Glutamatergic neuron (in vitro differentiated cells): Measurements from ENCODE around the gene CRMP1. TPM values are rescaled to one million over a fixed set of nuclear protein-coding genes. Genes with fewer than 3 reads are reported as not detected.

Source experiments
- DNase-seq: peaks from one replicate; pipeline ENCODE4 v3.0.0; 2022
- H3K27ac Mint-ChIP-seq: one replicate; pipeline ENCODE4 v1.8.0; 2020; ENCODE audit warnings: mild to moderate bottlenecking, mixed read lengths, inconsistent platforms; ENCODE audit not compliant: unreplicated experiment
- H3K27me3 Mint-ChIP-seq: one replicate; pipeline ENCODE4 v1.8.0; 2020; ENCODE audit warnings: mild to moderate bottlenecking, moderate library complexity, mixed read lengths, inconsistent platforms; ENCODE audit not compliant: unreplicated experiment
- H3K36me3 Mint-ChIP-seq: one replicate; pipeline ENCODE4 v1.8.0; 2020; ENCODE audit warnings: mild to moderate bottlenecking, mixed read lengths, inconsistent platforms; ENCODE audit not compliant: unreplicated experiment
- H3K4me1 Mint-ChIP-seq: one replicate; pipeline ENCODE4 v1.8.0; 2020; ENCODE audit warnings: mild to moderate bottlenecking, low read depth, mixed read lengths, inconsistent platforms; ENCODE audit not compliant: unreplicated experiment
- H3K4me3 Mint-ChIP-seq: one replicate; pipeline ENCODE4 v1.8.0; 2020; ENCODE audit warnings: mild to moderate bottlenecking, mixed read lengths, inconsistent platforms; ENCODE audit not compliant: unreplicated experiment
- H3K9me3 Mint-ChIP-seq: one replicate; pipeline ENCODE4 v1.8.0; 2020; ENCODE audit warnings: mild to moderate bottlenecking, moderate library complexity, mixed read lengths, inconsistent platforms; ENCODE audit not compliant: unreplicated experiment
- total RNA-seq: library from RNA; stranded (reverse); fragmentation: NEBNext Ultra II Directional; extraction: Animal tissue kit (Norgen Biotek cat#: 25700); gene quantifications from one replicate; pipeline ENCODE4 v1.2.1, GENCODE V29; 2021; ENCODE audit not compliant: unreplicated experiment
- TF ChIP-seq, protein P1 (sequence below): fragments of 200-600 bp; sonication (generic); IDR thresholded peaks from one replicate; pipeline ENCODE4 v1.5.0; 2021; ENCODE audit not compliant: partially characterized antibody, unreplicated experiment

The CRMP1 gene
- total RNA-seq, 1 donor from 2014 or later: 947 TPM

DNA sequence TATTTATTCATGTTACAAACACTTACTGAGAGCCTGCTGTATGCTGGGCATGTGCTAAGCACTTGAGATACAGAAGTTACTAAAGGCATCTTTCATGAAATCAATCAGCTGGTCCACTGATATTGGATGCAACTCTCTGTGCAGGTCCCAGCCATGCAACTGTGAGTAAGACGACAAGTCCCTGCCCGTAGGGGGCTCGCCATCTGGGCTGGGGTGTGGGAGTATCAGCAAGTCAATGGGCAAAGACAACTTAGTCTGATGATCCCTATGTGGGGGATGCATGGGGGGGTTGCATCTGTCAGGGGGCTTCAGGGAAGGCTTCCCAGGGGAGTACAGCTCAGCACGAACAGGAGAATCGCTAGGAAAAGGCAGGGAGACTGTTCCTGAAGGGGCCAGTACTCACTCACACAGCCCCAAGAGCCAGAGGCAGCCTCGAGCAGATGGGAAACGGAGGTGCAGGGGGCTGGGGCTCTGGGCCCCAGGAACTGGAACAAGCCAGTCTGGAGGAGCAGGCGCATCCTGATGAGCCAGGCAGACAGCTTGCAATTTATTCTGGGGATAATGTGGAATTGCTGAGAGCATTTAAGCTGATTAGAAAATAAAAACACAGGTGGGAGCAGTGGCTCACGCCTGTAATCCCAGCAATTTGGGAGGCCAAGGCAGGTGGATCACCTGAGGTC is 40.2 kb downstream of the CRMP1 start:
- H3K27me3 Mint-ChIP-seq: peaks cover 19% of the 10 kb centered on the region
- H3K36me3 Mint-ChIP-seq: peaks cover 5% of the 10 kb centered on the region
- H3K27ac Mint-ChIP-seq: peak overlapping the region; percentile 80
- H3K9me3 Mint-ChIP-seq: peaks cover 10% of the 10 kb centered on the region
- DNase-seq: no peak
- TF ChIP-seq, protein P1, sequence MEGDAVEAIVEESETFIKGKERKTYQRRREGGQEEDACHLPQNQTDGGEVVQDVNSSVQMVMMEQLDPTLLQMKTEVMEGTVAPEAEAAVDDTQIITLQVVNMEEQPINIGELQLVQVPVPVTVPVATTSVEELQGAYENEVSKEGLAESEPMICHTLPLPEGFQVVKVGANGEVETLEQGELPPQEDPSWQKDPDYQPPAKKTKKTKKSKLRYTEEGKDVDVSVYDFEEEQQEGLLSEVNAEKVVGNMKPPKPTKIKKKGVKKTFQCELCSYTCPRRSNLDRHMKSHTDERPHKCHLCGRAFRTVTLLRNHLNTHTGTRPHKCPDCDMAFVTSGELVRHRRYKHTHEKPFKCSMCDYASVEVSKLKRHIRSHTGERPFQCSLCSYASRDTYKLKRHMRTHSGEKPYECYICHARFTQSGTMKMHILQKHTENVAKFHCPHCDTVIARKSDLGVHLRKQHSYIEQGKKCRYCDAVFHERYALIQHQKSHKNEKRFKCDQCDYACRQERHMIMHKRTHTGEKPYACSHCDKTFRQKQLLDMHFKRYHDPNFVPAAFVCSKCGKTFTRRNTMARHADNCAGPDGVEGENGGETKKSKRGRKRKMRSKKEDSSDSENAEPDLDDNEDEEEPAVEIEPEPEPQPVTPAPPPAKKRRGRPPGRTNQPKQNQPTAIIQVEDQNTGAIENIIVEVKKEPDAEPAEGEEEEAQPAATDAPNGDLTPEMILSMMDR: no peak
- peaks cover 16% of the 10 kb centered on the region for H3K4me1 Mint-ChIP-seq
- H3K4me3 Mint-ChIP-seq: peak overlapping the region; percentile 69

DNA sequence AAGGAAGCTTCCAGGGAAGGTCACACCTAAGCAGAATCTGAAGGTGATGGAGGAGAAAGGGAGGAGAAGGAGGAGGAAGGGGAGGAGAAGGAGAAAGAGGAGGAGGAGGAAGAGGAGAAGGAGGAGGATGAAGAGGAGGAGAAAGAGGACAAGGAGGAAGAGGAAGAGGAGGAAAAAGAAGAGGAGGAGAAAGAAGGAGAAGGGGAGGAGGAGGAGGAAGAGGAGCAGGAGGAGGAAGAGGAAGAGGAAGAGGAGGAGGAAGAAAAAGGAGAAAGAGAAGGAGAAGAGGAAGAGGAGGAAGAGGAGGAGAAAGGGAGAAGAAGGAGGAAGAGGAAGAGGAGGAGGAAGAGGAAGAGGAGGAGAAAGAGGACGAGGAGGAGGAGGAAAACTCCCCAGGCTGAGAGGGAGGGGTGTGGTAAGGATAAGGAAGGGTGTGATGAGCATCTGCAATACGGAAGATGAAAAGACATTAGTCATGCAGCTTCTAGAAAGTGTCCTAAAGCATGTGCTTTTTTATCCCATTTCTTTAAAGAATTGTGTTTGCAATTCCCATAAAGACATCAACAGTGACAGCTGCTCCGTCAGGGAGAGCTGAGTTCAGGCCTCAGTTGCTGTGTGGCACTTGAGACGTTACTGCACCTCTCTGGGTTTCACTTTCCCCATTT is 41.1 kb downstream of the CRMP1 start:
- Mint-ChIP-seq H3K27me3 (peaks cover 19% of the 10 kb centered on the region), H3K27ac (peak overlapping the region; percentile 33), H3K4me1 (peaks cover 16% of the 10 kb centered on the region), H3K36me3 (peaks cover 5% of the 10 kb centered on the region), H3K4me3 (no peak overlapping the region), H3K9me3 (peaks cover 10% of the 10 kb centered on the region)
- DNase-seq: no peak
- TF ChIP-seq, protein P1: no peak

DNA sequence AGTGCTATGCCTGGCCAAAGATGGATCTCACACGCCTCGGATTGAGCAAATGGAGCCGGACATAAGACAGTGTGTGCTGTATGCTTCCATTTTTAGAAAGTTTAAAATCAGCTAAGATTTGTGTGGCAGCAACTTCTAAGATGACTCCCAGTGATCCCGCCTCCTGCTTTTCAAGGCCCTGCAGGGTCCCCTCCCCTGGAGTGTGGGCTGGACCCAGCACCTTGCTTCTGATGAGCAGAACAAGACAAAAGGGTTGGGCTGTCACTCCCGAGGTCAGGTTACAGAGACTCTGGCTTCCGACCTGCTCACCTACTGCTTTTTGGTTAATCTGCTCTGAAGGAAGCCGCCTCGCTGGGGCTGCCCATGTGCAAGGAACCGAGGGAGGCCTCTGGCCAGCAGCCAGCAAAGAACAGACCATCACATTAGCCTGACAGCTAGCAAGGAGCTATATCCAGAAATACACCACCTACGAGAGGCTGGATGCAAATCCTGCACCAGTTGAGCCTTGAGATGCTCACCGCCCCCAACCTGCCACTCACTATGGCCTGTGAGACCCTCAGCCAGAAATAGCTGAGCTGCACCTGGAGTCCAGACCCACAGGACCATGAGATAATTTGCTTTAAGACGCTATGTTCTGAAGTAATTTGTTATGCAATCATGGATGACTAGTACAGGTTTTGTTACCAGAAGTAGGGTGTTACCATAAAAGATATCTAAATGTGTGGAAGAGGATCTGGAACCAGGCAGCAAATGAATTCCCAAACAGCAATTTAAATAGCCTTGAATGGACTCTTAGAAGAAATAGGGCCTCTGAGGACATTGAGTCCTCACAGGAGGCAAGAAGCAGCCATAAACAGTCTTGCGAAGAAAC is 47.6 kb downstream of the CRMP1 start:
- DNase-seq: no peak
- Mint-ChIP-seq H3K9me3 (peaks cover 24% of the 10 kb centered on the region), H3K4me3 (no peak overlapping the region), H3K4me1 (peaks cover 7% of the 10 kb centered on the region), H3K27me3 (peaks cover 13% of the 10 kb centered on the region), H3K36me3 (peaks cover 10% of the 10 kb centered on the region), H3K27ac (peak overlapping the region; percentile 52)
- TF ChIP-seq, protein P1: no peak

DNA sequence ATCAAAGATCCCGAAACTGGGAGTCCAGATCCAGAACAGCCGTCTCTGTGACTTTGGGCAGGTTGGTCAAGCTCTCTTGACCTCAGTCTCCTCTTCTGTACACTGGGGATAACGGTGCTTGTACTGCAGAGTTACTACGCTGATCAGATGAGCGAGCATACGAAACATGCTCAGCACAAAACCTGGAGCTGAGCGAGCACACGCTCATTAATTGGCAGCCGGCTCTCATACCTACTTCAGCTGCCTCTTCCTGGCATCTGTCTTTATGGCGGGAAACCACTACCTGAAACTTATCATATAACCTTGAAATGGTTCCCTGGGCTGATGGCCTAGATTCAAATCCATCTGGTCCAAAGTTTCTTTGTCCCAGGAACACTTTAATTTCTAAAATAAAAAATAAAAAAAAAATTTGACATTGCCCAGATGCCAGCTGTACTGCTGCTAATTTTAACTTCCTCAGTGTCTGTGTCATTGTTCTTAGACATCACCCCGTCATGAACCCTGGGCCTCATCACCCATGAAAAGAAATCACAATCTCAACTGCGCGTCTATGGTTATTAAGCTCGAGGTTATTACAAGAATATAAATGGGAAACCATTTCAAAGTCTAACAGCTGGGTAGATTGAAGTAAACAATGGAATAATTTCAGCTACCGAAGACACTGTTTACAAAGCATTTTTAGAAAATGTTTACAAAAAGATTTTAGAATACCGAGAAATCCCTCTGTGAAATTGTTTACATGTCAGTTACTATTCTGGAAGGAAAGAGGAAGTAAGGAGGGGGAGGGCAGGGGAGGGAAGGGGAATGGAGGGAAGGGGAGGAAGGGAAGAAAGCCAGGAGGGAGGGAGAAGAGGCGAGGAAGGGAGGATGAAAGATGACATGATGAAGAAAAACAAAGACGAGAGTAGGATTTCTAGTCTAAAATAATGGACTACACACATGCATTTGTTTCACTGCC is 49.0 kb downstream of the CRMP1 start:
- peaks cover 10% of the 10 kb centered on the region for H3K36me3 Mint-ChIP-seq
- H3K4me1 Mint-ChIP-seq: peaks cover 7% of the 10 kb centered on the region
- DNase-seq: no peak
- peaks cover 9% of the 10 kb centered on the region for H3K27me3 Mint-ChIP-seq
- TF ChIP-seq, protein P1: no peak
- H3K4me3 Mint-ChIP-seq: no peak overlapping the region
- H3K9me3 Mint-ChIP-seq: peaks cover 30% of the 10 kb centered on the region
- peak overlapping the region; percentile 18 for H3K27ac Mint-ChIP-seq
